ENCODE results near the gene LHX1. TPM values are rescaled to one million over a fixed set of nuclear protein-coding genes. Genes with fewer than 3 reads are reported as not detected.

LHX1 gene
- polyA plus RNA-seq, 1 of the 3 experiments (the other 2 are of a cell fraction) = not detected

DNA sequence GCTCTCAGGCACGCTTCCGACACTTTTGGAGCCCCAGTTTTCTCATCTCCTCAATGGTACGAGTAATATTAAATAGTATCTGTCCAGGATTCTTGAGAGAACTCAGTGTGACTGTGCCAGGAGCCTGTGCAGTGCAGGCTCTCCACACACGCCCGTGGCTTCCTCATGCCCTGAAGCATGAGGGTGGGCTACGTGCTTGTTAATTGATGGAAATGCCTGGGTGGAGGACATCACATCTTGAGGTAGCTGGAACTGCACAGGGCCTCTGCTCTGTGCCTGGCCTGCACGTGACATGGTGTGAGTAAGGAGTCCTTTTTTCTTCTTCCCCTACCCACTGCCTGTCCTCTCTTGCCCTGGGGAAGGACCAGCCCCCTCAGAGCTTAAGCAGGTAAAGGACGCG, 43.1 kb upstream of the LHX1 start:
- ChIA-PET CTCF (no interaction called here), POLR2A (no interaction called here)
- H2AFZ ChIP-seq (ENCODE audit: low read depth) = no peak overlapping the region
- no peaks in the 10 kb centered on the region for H3K36me3 ChIP-seq (replicated peaks in 1 of 2; ENCODE audit: control insufficient read depth in 1 of 2, insufficient read depth in 2 of 2, low read length in 1 of 2)
- H3K4me1 ChIP-seq (ENCODE audit: control insufficient read depth in 1 of 2, insufficient read depth in 2 of 2, low read depth in 1 of 2, low read length in 1 of 2) = peaks cover 0 to 18% of the 10 kb centered on the region in 2 experiments; a peak in 2 of 4 replicates
- no peaks in the 10 kb centered on the region for H4K20me1 ChIP-seq (ENCODE audit: insufficient read depth)
- H3K27me3 ChIP-seq (ENCODE audit: insufficient read depth) = no peaks in the 10 kb centered on the region; the same call in none of the 2 replicates
- H3K4me3 ChIP-seq (ENCODE audit: low read depth in 2 of 2, low read length in 1 of 2) = no peak overlapping the region
- 61% methylated on average over 9 of the region's 9 CpGs for WGBS (ENCODE audit: low lambda C conversion rate)
- no peaks in the 10 kb centered on the region for H3K79me2 ChIP-seq (ENCODE audit: insufficient read depth)
- no peaks in the 10 kb centered on the region for H3K9me3 ChIP-seq
- TF ChIP-seq, protein P1, sequence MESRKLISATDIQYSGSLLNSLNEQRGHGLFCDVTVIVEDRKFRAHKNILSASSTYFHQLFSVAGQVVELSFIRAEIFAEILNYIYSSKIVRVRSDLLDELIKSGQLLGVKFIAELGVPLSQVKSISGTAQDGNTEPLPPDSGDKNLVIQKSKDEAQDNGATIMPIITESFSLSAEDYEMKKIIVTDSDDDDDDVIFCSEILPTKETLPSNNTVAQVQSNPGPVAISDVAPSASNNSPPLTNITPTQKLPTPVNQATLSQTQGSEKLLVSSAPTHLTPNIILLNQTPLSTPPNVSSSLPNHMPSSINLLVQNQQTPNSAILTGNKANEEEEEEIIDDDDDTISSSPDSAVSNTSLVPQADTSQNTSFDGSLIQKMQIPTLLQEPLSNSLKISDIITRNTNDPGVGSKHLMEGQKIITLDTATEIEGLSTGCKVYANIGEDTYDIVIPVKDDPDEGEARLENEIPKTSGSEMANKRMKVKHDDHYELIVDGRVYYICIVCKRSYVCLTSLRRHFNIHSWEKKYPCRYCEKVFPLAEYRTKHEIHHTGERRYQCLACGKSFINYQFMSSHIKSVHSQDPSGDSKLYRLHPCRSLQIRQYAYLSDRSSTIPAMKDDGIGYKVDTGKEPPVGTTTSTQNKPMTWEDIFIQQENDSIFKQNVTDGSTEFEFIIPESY (IDR thresholded peaks at IDR 0.05; ENCODE audit: borderline replicate concordance, low read depth) = no peak
- TF ChIP-seq JUND (IDR thresholded peaks at IDR 0.05) = no peak
- H3F3A ChIP-seq (replicated peaks; ENCODE audit: insufficient read depth) = no peaks in the 10 kb centered on the region
- no peaks in the 10 kb centered on the region for H3K9me2 ChIP-seq
- H3K4me2 ChIP-seq = no peak overlapping the region
- no peak overlapping the region for H3K27ac ChIP-seq (ENCODE audit: low read depth in 2 of 2, low read length in 1 of 2)
- H3K9ac ChIP-seq = no peak overlapping the region
- no peak for DNase-seq

DNA sequence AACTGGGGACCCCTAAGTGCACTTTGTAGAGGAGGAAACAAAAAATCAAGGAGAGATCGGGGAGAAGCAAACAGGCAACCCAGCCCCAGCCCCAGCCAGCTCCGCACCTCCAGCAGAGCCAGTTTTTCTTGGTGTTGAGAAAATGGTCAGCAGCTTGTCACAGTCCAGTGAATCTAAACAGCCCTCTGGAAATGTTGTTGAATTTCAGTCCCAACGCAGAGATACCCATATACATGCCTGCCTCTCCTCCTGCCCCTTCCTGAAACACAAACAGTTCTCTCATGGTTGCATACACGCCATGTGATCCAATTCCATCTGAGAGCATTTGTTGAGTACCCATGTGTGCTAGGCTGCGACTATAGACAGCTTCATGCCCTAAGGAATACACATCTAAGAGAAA, 42.4 kb upstream of the LHX1 start:
- H4K20me1 ChIP-seq (ENCODE audit: insufficient read depth) = no peaks in the 10 kb centered on the region
- WGBS (ENCODE audit: low lambda C conversion rate) = 68% methylated on average over 5 of the region's 5 CpGs
- no peak overlapping the region for H3K4me3 ChIP-seq (ENCODE audit: low read depth in 2 of 2, low read length in 1 of 2)
- no peak overlapping the region for H3K9ac ChIP-seq
- ChIA-PET CTCF (no interaction called here), POLR2A (no interaction called here)
- no peaks in the 10 kb centered on the region for H3K9me2 ChIP-seq
- H3K27ac ChIP-seq (ENCODE audit: low read depth in 2 of 2, low read length in 1 of 2) = no peak overlapping the region
- TF ChIP-seq PBX3 (IDR thresholded peaks at IDR 0.05) (no peak), RCOR1 (IDR thresholded peaks at IDR 0.05; ENCODE audit: low read length) (no peak), RFX5 (IDR thresholded peaks at IDR 0.05; ENCODE audit: low read length) (no peak), SIN3A (IDR thresholded peaks at IDR 0.05; ENCODE audit: borderline replicate concordance, low read depth, low read length) (no peak), JUND (IDR thresholded peaks at IDR 0.05) (no peak), FOSL2 (IDR thresholded peaks at IDR 0.05; ENCODE audit: borderline replicate concordance, low read depth) (no peak), GATA2 (CRISPR knock-in tag; IDR thresholded peaks at IDR 0.05) (no peak), ELF1 (IDR thresholded peaks at IDR 0.05) (no peak), EP300 (IDR thresholded peaks at IDR 0.05; ENCODE audit: borderline replicate concordance in 1 of 2, low read depth in 1 of 2, low read length in 1 of 2) (no peak), FOXJ3 (CRISPR knock-in tag; IDR thresholded peaks at IDR 0.05) (no peak), RAD21 (IDR thresholded peaks at IDR 0.05; ENCODE audit: low read length) (no peak), MAX (IDR thresholded peaks at IDR 0.05; ENCODE audit: low read depth) (no peak)
- TF ChIP-seq, protein P2, sequence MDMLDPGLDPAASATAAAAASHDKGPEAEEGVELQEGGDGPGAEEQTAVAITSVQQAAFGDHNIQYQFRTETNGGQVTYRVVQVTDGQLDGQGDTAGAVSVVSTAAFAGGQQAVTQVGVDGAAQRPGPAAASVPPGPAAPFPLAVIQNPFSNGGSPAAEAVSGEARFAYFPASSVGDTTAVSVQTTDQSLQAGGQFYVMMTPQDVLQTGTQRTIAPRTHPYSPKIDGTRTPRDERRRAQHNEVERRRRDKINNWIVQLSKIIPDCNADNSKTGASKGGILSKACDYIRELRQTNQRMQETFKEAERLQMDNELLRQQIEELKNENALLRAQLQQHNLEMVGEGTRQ (IDR thresholded peaks at IDR 0.05; ENCODE audit: borderline replicate concordance, low read depth, low read length) = no peak
- no peak overlapping the region for H3K4me2 ChIP-seq
- no peak for DNase-seq
- no peaks in the 10 kb centered on the region for H3K79me2 ChIP-seq (ENCODE audit: insufficient read depth)
- H3F3A ChIP-seq (replicated peaks; ENCODE audit: insufficient read depth) = no peaks in the 10 kb centered on the region
- H3K36me3 ChIP-seq (replicated peaks in 1 of 2; ENCODE audit: control insufficient read depth in 1 of 2, insufficient read depth in 2 of 2, low read length in 1 of 2) = no peaks in the 10 kb centered on the region
- H3K4me1 ChIP-seq (ENCODE audit: control insufficient read depth in 1 of 2, insufficient read depth in 2 of 2, low read depth in 1 of 2, low read length in 1 of 2) = peaks cover 0 to 16% of the 10 kb centered on the region in 2 experiments; a peak in 2 of 4 replicates
- H2AFZ ChIP-seq (ENCODE audit: low read depth) = no peak overlapping the region
- no peaks in the 10 kb centered on the region; the same call in 1 of the 2 replicates for H3K27me3 ChIP-seq (ENCODE audit: insufficient read depth)
- H3K9me3 ChIP-seq = no peaks in the 10 kb centered on the region
